H4 (cell line): ENCODE measurements around the gene MYZAP. TPM values are rescaled to one million over a fixed set of nuclear protein-coding genes. Genes with fewer than 3 reads are reported as not detected.
A peak's percentile ranks its signal among the peaks of the same experiment; 100 is the strongest.

Experiments
- DNase-seq: peaks from one replicate; pipeline ENCODE4 v3.0.0-alpha.2; 2015; ENCODE audit warnings: low spot score
- total RNA-seq: library from RNA; depleted of rRNA; stranded (reverse); fragments of >200 nt; shearing (Covaris generic); gene quantifications from 2 replicates; pipeline ENCODE4 v1.2.3, GENCODE V29; 2014; rRNA removed

MYZAP gene
- total RNA-seq: 1.5 and 5.1 TPM in 2 replicates

- DNase-seq: no peak
These were observed at the start of gene MYZAP for GRCh38 chr15:57591822-57592367. Gene MYZAP, plus strand, starts transcription at chr15:57591904. Its CDS starts 131 bp downstream, at chr15:57592035.

- DNase-seq: no peak
These were observed 49.2 kb upstream of the MYZAP start for GRCh38 chr15:57542505-57542817.

GRCh38 chr15:57544848-57545480, 46.7 kb upstream of the MYZAP start:
- no peak for DNase-seq

GRCh38 chr15:57545995-57546394, 45.7 kb upstream of the MYZAP start:
- no peak for DNase-seq

GRCh38 chr15:57547243-57547755, 44.4 kb upstream of the MYZAP start:
- DNase-seq: no peak

- no peak for DNase-seq
These were observed 43.4 kb upstream of the MYZAP start for GRCh38 chr15:57548351-57548750.

GRCh38 chr15:57548835-57549234, 42.9 kb upstream of the MYZAP start:
- no peak for DNase-seq

GRCh38 chr15:57549935-57550334, 41.8 kb upstream of the MYZAP start:
- DNase-seq: no peak

- DNase-seq: no peak
These were observed 41.1 kb upstream of the MYZAP start for GRCh38 chr15:57550640-57551039.

GRCh38 chr15:57551715-57552677, 39.7 kb upstream of the MYZAP start:
- DNase-seq: peak; percentile 67

GRCh38 chr15:57552678-57553334, 38.9 kb upstream of the MYZAP start:
- no peak for DNase-seq

- DNase-seq: no peak
These were observed 38.2 kb upstream of the MYZAP start for GRCh38 chr15:57553526-57553925.

- DNase-seq: no peak
These were observed 37.5 kb upstream of the MYZAP start for GRCh38 chr15:57554063-57554811.

- no peak for DNase-seq
These were observed 36.9 kb upstream of the MYZAP start for GRCh38 chr15:57554812-57555179.

- DNase-seq: no peak
These were observed 36.4 kb upstream of the MYZAP start for GRCh38 chr15:57555270-57555669.

GRCh38 chr15:57556040-57556439, 35.7 kb upstream of the MYZAP start:
- no peak for DNase-seq

- no peak for DNase-seq
These were observed 34.4 kb upstream of the MYZAP start for GRCh38 chr15:57557267-57557666.

GRCh38 chr15:57557810-57558209, 33.9 kb upstream of the MYZAP start:
- DNase-seq: no peak

GRCh38 chr15:57559875-57560274, 31.8 kb upstream of the MYZAP start:
- DNase-seq: peak; percentile 45

GRCh38 chr15:57561041-57561711, 30.5 kb upstream of the MYZAP start:
- peak; percentile 66 for DNase-seq
